Measurements from ENCODE around the gene SLC16A3.

The SLC16A3 gene

GRCh38 chr17:82287013-82287867 lies 58.4 kb downstream of the SLC16A3 start:
- no peak for DNase-seq (ENCODE audit: low read depth in 2 of 2)

- no peak for DNase-seq (ENCODE audit: low read depth in 2 of 2)
These were observed 59.3 kb downstream of the SLC16A3 start for GRCh38 chr17:82287868-82288801.
